IMR-90 (cell line): ENCODE results near the gene ANKRD10. TPM values are rescaled to one million over a fixed set of nuclear protein-coding genes. Genes with fewer than 3 reads are reported as not detected.

Experiments used
- ATAC-seq: fragments of 200-7000 bp; cut with Tn5 transposase; 2 replicates; pipeline ENCODE4 v1.9.1; 2020; ENCODE audit warnings: low read depth, mild to moderate bottlenecking, moderate library complexity
- BruUV-seq: library from RNA; stranded (reverse); fragments of 400-500 nt; replicated peaks from 2 replicates; lab custom pipeline; 2021; lab: Mats Ljungman, UMichigan
- CTCF ChIA-PET: fragments of 300-600 bp; formaldehyde crosslinking; extraction: SDS; loops from one replicate; lab custom pipeline; 2021; ENCODE audit warnings: antibody characterized with exemption; lab: Yijun Ruan, JAX
- POLR2A ChIA-PET: fragments of 300-600 bp; sonication (Branson Sonifier 250); formaldehyde crosslinking; loops from one replicate; lab custom pipeline; 2022; ENCODE audit warnings: antibody characterized with exemption; ENCODE audit not compliant: unreplicated experiment; lab: Charles Lee
- DNase-seq: peaks from one replicate; pipeline ENCODE4 v3.0.0; 2013
- H2AFZ ChIP-seq: replicated peaks from 2 replicates; pipeline ENCODE3; 2013; ENCODE audit warnings: low read length, mild to moderate bottlenecking; ENCODE audit not compliant: poor library complexity
- H2AK5ac ChIP-seq: 2 replicates; pipeline ENCODE4 v1.6.1; 2013; ENCODE audit warnings: low read depth, low read length, inconsistent platforms
- H2AK9ac ChIP-seq: replicated peaks from 2 replicates; pipeline ENCODE3; 2013; ENCODE audit warnings: mild to moderate bottlenecking, low read depth, low read length, moderate library complexity; ENCODE audit not compliant: poor library complexity
- H2BK120ac ChIP-seq: 2 replicates; pipeline ENCODE4 v1.6.1; 2013; ENCODE audit warnings: low read depth, low read length, inconsistent platforms
- H2BK15ac ChIP-seq: 3 replicates; pipeline ENCODE4 v1.6.1; 2013; ENCODE audit warnings: low read depth, low read length, inconsistent platforms
- H2BK20ac ChIP-seq: 2 replicates; pipeline ENCODE4 v1.6.1; 2013; ENCODE audit warnings: low read depth, mild to moderate bottlenecking, inconsistent platforms, low read length, moderate library complexity
- H2BK5ac ChIP-seq: 2 replicates; pipeline ENCODE4 v1.6.1; 2013; ENCODE audit warnings: mild to moderate bottlenecking, low read depth, low read length, inconsistent platforms; ENCODE audit not compliant: poor library complexity, severe bottlenecking
- H3K14ac ChIP-seq: replicated peaks from 2 replicates; pipeline ENCODE4 v1.6.1; 2013; ENCODE audit warnings: low read depth, low read length, inconsistent platforms
- H3K18ac ChIP-seq: 2 replicates; pipeline ENCODE4 v1.6.1; 2013; ENCODE audit warnings: low read depth, low read length, control low read depth
- H3K23ac ChIP-seq: 2 replicates; pipeline ENCODE4 v1.6.1; 2013; ENCODE audit warnings: low read depth, low read length, inconsistent platforms
- H3K27ac ChIP-seq: 2 replicates; pipeline ENCODE4 v1.5.1; 2013; ENCODE audit warnings: mild to moderate bottlenecking, control low read depth, low read length; ENCODE audit not compliant: insufficient read depth
- H3K27me3 ChIP-seq: 2 replicates; pipeline ENCODE4 v1.6.1; 2013; ENCODE audit warnings: low read length; ENCODE audit not compliant: control insufficient read depth, insufficient read depth
- H3K36me3 ChIP-seq: 2 replicates; pipeline ENCODE4 v1.6.1; 2013; ENCODE audit warnings: low read length, mixed read lengths; ENCODE audit not compliant: control insufficient read depth, insufficient read depth
- H3K4ac ChIP-seq: 2 replicates; pipeline ENCODE4 v1.6.1; 2013; ENCODE audit warnings: low read depth, low read length, inconsistent platforms
- H3K4me1 ChIP-seq: 2 replicates; pipeline ENCODE4 v1.6.1; 2013; ENCODE audit warnings: low read length, mixed read lengths; ENCODE audit not compliant: control insufficient read depth, insufficient read depth
- H3K4me2 ChIP-seq: 2 replicates; pipeline ENCODE4 v1.6.1; 2013; ENCODE audit warnings: low read depth, mild to moderate bottlenecking, control low read depth, low read length, moderate library complexity
- H3K4me3 ChIP-seq: 2 replicates; pipeline ENCODE4 v1.5.1; 2013; ENCODE audit warnings: low read depth, mild to moderate bottlenecking, control low read depth, low read length, moderate library complexity; ENCODE audit not compliant: insufficient read depth
- H3K56ac ChIP-seq: 2 replicates; pipeline ENCODE4 v1.6.1; 2013; ENCODE audit warnings: low read length, inconsistent platforms; ENCODE audit not compliant: insufficient read depth; ENCODE audit errors: extremely low read depth
- H3K79me1 ChIP-seq, 2 experiments: 2 replicates each; pipeline ENCODE4 v1.6.1; 2013; ENCODE audit warnings: low read length in 2 of 2, inconsistent platforms in 1 of 2, low read depth in 1 of 2
- H3K9ac ChIP-seq: 2 replicates; pipeline ENCODE4 v1.6.1; 2013; ENCODE audit warnings: low read depth, low read length, control low read depth
- H3K9me1 ChIP-seq: 2 replicates; pipeline ENCODE4 v1.6.1; 2013; ENCODE audit warnings: low read length, inconsistent platforms; ENCODE audit not compliant: insufficient read depth
- H3K9me3 ChIP-seq: 2 replicates; pipeline ENCODE4 v1.6.1; 2013; ENCODE audit warnings: low read length; ENCODE audit not compliant: control insufficient read depth, insufficient read depth
- H4K20me1 ChIP-seq: 2 replicates; pipeline ENCODE4 v1.6.1; 2013; ENCODE audit warnings: low read length, inconsistent platforms; ENCODE audit not compliant: insufficient read depth
- H4K5ac ChIP-seq: 2 replicates; pipeline ENCODE4 v1.6.1; 2013; ENCODE audit warnings: mild to moderate bottlenecking, low read depth, low read length, control low read depth
- H4K8ac ChIP-seq, 2 experiments: 2 replicates each; pipeline ENCODE4 v1.6.1; 2013; ENCODE audit warnings: low read depth in 2 of 2, low read length in 2 of 2, control low read depth in 1 of 2, inconsistent platforms in 1 of 2
- H4K91ac ChIP-seq: 2 replicates; pipeline ENCODE4 v1.6.1; 2013; ENCODE audit warnings: low read depth, low read length, inconsistent platforms; ENCODE audit not compliant: insufficient read depth
- BHLHE40 ChIP-seq: fragments of 150-350 bp; IDR thresholded peaks from 2 replicates; pipeline ENCODE4 v1.6.1; 2016; ENCODE audit warnings: mild to moderate bottlenecking, low read depth, low read length
- CEBPB ChIP-seq: IDR thresholded peaks from 2 replicates; pipeline ENCODE4 v1.6.1; 2012; ENCODE audit warnings: low read depth, low read length, improper control_type of control experiment
- CHD1 ChIP-seq: IDR thresholded peaks from 2 replicates; pipeline ENCODE4 v1.6.1; 2012; ENCODE audit warnings: low read depth, low read length, improper control_type of control experiment
- CTCF ChIP-seq: conservative IDR thresholded peaks from 2 replicates; pipeline ENCODE4 v1.5.1; 2012; ENCODE audit warnings: mild to moderate bottlenecking, low read depth, low read length, improper control_type of control experiment
- ELK1 ChIP-seq: fragments of 150-350 bp; IDR thresholded peaks from 2 replicates; pipeline ENCODE4 v1.6.1; 2016; ENCODE audit warnings: low read depth, mild to moderate bottlenecking, low read length, moderate library complexity, borderline replicate concordance
- MAFK ChIP-seq: IDR thresholded peaks from 2 replicates; pipeline ENCODE4 v1.6.1; 2012; ENCODE audit warnings: low read depth, low read length, improper control_type of control experiment
- MAZ ChIP-seq: IDR thresholded peaks from 2 replicates; pipeline ENCODE4 v1.6.1; 2012; ENCODE audit warnings: low read depth, mild to moderate bottlenecking, low read length, improper control_type of control experiment, moderate library complexity, borderline replicate concordance
- MXI1 ChIP-seq: IDR thresholded peaks from 2 replicates; pipeline ENCODE4 v1.6.1; 2012; ENCODE audit warnings: low read depth, mild to moderate bottlenecking, low read length, moderate library complexity, borderline replicate concordance
- NFE2L2 ChIP-seq: fragments of 150-350 bp; IDR thresholded peaks from 2 replicates; pipeline ENCODE4 v1.6.1; 2016; ENCODE audit warnings: low read depth, mild to moderate bottlenecking, low read length
- POLR2A ChIP-seq: IDR thresholded peaks from 2 replicates; pipeline ENCODE4 v1.6.1; 2012; ENCODE audit warnings: mild to moderate bottlenecking, low read depth, low read length
- RAD21 ChIP-seq: IDR thresholded peaks from 2 replicates; pipeline ENCODE4 v1.6.1; 2012; ENCODE audit warnings: low read length, improper control_type of control experiment
- RCOR1 ChIP-seq: IDR thresholded peaks from 2 replicates; pipeline ENCODE4 v1.6.1; 2012; ENCODE audit warnings: mild to moderate bottlenecking, low read length, improper control_type of control experiment; ENCODE audit not compliant: insufficient replicate concordance
- RFX5 ChIP-seq: IDR thresholded peaks from 2 replicates; pipeline ENCODE4 v1.8.0; 2012; ENCODE audit warnings: low read depth, mild to moderate bottlenecking, low read length, moderate library complexity
- SMC3 ChIP-seq: fragments of 150-350 bp; IDR thresholded peaks from 2 replicates; pipeline ENCODE4 v1.6.1; 2016; ENCODE audit warnings: low read depth, mild to moderate bottlenecking, antibody characterized with exemption, low read length, moderate library complexity
- USF2 ChIP-seq: fragments of 150-350 bp; IDR thresholded peaks from 2 replicates; pipeline ENCODE4 v1.6.1; 2017; ENCODE audit warnings: mild to moderate bottlenecking, antibody characterized with exemption, low read length, low read depth
- whole genome bisulfite sequencing, 2 experiments: methylation state at CpG; one replicate each; pipeline versions ENCODE4 v1.1.5 to v1.1.7; 2013; ENCODE audit warnings: missing lambda C conversion rate in 2 of 2; ENCODE audit not compliant: insufficient read length in 1 of 2; ENCODE audit errors: extremely low coverage in 2 of 2; 5-methylcytosine and 5-hydroxymethylcytosine counted together
- dilution Hi-C: fragments of 300-500 bp; cut with HindIII; formaldehyde crosslinking; loops from one replicate; pipeline ENCODE4 v1.14.3; 2018; ENCODE audit warnings: low sequenced_read_pairs; ENCODE audit not compliant: unreplicated experiment
- in situ Hi-C: fragments of 300-500 bp; cut with MboI; formaldehyde crosslinking; loops from 3 replicates; pipeline ENCODE4 v1.14.3; 2019; ENCODE audit warnings: low sequenced_read_pairs, inconsistent platforms, mixed read lengths
- intact Hi-C: fragments of 100-400 bp; cut with micrococcal nuclease; formaldehyde crosslinking; loops from 2 replicates; pipeline ENCODE4 v1.10.0; 2022
- polyA plus RNA-seq, 3 experiments: library from polyadenylated mRNA; depleted of rRNA; stranded (reverse); fragments of >200 nt; gene quantifications; 2 replicates each; pipeline ENCODE4 v1.2.3, GENCODE V29; 2012; ENCODE audit warnings: low replicate concordance in 1 of 3
- total RNA-seq: library from RNA; depleted of rRNA; stranded (reverse); fragments of >200 nt; gene quantifications from 2 replicates; pipeline ENCODE4 v1.2.3, GENCODE V29; 2012

ANKRD10 gene
- total and polyA plus RNA-seq, 2 of the 4 experiments (the other 2 are of a cell fraction): 18.3 to 31.1 TPM

- H4K91ac ChIP-seq: no peak overlapping the region
- H3K4me3 ChIP-seq: no peak overlapping the region
- H4K8ac ChIP-seq: no peak overlapping the region
- no peak overlapping the region for H3K4ac ChIP-seq
- ChIA-PET POLR2A (no interaction called here), CTCF (no interaction called here)
- intact Hi-C loops: no loop called here
- H3K36me3 ChIP-seq: no peaks in the 10 kb centered on the region
- dilution Hi-C loops: no loop called here
- H3K14ac ChIP-seq: no peak overlapping the region
- no peak overlapping the region for H3K4me2 ChIP-seq
- no peaks in the 10 kb centered on the region for H3K79me1 ChIP-seq
- H3K23ac ChIP-seq: no peak overlapping the region
- no peak overlapping the region for H2BK5ac ChIP-seq
- H3K9me3 ChIP-seq: no peaks in the 10 kb centered on the region
- H2AK5ac ChIP-seq: no peak overlapping the region
- H2BK120ac ChIP-seq: no peak overlapping the region
- H3K4me1 ChIP-seq: no peaks in the 10 kb centered on the region
- no peak for DNase-seq
- H3K9me1 ChIP-seq: no peaks in the 10 kb centered on the region
- ATAC-seq: no peak
- no peak overlapping the region for H3K56ac ChIP-seq
- 84% methylated on average over 2 of the region's 3 CpGs; no CpG with 5 or more reads in 1 of the 2 experiments for WGBS, 2 experiments
- no peaks in the 10 kb centered on the region for H4K20me1 ChIP-seq
- TF ChIP-seq RAD21 (no peak), CEBPB (no peak), RCOR1 (no peak), POLR2A (no peak), CHD1 (no peak), ELK1 (no peak), CTCF (no peak), NFE2L2 (no peak), RFX5 (no peak), BHLHE40 (no peak), MAZ (no peak), USF2 (no peak), SMC3 (no peak), MXI1 (no peak), MAFK (no peak)
- in situ Hi-C loops: no loop called here
- no peak overlapping the region for H3K27ac ChIP-seq
- H2BK20ac ChIP-seq: no peak overlapping the region
- H3K18ac ChIP-seq: no peak overlapping the region
- H3K27me3 ChIP-seq: peaks cover 44% of the 10 kb centered on the region
- no peak overlapping the region for H2AFZ ChIP-seq
- no peak overlapping the region for H2BK15ac ChIP-seq
- H2AK9ac ChIP-seq: no peak overlapping the region
- H4K5ac ChIP-seq: no peak overlapping the region
- H3K9ac ChIP-seq: no peak overlapping the region
- no TSS peak for BruUV-seq
Measured at GRCh38 chr13:110832205-110832479, 82.7 kb downstream of the ANKRD10 start.
